GM18867 (cell line): Measurements from ENCODE around the gene TNFRSF18.
"Not testable (repeated sequence)": the region's sequence is repeated elsewhere in the genome, so short reads cannot be mapped to it uniquely, and the experiment has no call there.

Experiments used
- ATAC-seq: cut with Tn5 transposase; IDR thresholded peaks from one replicate; pipeline ENCODE4 v1.9.1; 2021; ENCODE audit warnings: mild to moderate bottlenecking, moderate library complexity; ENCODE audit not compliant: unreplicated experiment

TNFRSF18 gene

GRCh38 chr1:1179983-1180861 lies 26.2 kb downstream of the TNFRSF18 start:
- no peak for ATAC-seq

- ATAC-seq: no peak
Observed at GRCh38 chr1:1179346-1179982, 26.9 kb downstream of the TNFRSF18 start.

- ATAC-seq: no peak
Observed at GRCh38 chr1:1178794-1179331, 27.5 kb downstream of the TNFRSF18 start.

DNA sequence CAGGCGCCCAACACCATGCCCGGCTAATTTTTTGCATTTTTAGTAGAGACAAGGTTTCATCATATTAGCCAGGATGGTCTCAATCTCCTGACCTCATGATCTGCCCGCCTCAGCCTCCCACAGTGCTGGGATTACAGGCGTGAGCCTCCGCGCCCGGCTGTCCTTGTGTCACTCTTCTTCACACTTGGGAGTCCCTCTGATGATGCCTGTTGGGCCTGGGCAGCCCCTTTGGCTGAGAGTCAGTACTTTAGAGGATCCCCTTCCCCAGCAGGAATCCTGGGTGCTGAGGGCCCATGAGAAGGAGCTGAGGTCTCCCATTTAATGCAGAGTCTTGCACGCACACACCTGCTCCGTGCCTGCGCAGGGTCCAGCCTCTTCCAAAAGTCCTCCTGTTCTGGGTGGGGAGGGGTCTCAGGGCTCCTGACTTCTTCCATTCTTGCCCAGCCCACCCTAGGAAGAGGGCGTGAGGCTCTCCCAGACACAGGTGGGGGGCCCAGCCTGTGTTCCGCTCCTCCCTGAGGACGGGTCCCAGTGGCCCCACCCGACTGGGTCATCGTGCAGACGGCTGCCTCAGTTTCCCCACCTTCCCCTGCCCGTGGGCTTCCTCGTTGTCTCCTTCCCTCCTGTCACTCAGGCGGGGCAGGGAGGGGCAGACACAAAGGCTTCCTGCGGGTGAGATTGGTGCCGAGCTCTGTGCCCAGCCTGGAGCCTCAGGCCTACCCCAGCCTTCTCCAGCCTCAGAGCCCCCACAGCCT lies 28.8 kb downstream of the TNFRSF18 start:
- ATAC-seq: no peak

- ATAC-seq: no peak
Observed at GRCh38 chr1:1176931-1177330, 29.5 kb downstream of the TNFRSF18 start.

DNA sequence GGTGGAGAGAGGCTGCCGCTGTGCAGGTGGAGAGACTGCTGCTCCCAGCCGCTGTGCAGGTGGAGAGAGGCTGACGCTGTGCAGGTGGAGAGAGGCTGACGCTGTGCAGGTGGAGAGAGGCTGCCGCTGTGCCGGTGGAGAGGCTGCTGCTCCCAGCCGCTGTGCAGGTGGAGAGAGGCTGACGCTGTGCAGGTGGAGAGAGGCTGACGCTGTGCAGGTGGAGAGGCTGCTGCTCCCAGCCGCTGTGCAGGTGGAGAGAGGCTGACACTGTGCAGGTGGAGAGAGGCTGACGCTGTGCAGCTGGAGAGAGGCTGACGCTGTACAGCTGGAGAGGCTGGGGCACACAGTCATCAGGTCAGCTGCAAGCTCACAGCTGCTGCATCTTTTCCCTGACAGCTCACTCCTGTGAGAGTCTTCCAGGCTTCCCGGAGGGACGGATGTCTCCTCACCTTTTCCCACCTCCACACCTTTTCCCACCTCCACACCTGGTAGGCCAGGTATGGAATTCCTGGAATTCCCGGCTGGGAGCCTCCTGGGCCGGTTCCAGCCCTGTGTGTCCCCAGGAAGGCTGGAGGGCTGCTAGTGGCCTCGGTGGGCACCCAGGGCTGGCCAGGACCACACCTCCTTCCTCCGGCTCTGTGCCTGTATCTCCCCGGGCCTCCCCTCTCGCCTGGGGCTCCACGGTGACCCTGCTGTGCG lies 30.2 kb downstream of the TNFRSF18 start:
- ATAC-seq: not testable (repeated sequence)

- no peak for ATAC-seq
Observed at GRCh38 chr1:1175221-1176062, 30.9 kb downstream of the TNFRSF18 start.

- no peak for ATAC-seq
Observed at GRCh38 chr1:1173793-1174415, 32.5 kb downstream of the TNFRSF18 start, which contains the start of gene TTLL10. TTLL10 (plus strand) TSS chr1:1173880; CDS start chr1:1179216, 5,336 bp downstream.

DNA sequence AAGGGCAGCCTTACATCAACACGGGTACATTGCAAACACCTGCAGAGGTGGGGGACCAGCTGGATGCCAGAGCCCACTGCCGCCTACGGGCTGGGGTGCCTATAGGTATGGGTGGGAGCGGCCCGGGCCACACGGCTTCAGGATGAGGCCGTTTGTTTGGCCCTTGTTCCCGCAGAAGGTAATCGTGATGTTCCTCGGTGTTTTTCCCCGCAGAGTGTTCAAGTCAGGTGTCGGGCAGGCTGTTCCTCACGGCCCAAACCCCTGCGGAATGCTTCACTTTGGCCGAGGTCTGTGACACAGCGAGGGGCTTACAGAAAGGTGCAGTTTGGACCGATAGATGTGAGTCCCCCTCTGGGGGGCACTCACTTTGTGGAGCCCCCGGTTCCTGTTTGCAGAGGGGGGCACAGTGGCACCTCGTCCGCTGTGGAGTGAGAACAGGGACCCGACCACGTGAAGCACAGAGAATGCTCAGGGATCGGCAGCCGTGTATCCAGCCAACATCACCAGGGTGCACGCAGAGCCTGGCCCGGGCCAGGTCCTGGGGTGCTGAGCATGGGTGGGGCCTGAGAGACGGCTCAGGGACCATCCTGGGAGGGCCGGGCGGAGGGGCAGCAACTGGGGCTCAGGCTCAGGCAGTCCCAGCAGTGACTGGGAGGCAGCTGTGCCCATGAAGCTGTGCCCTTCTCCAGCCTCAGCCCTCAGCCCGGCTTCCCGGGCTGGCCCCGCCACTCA lies 33.2 kb downstream of the TNFRSF18 start:
- no peak for ATAC-seq

DNA sequence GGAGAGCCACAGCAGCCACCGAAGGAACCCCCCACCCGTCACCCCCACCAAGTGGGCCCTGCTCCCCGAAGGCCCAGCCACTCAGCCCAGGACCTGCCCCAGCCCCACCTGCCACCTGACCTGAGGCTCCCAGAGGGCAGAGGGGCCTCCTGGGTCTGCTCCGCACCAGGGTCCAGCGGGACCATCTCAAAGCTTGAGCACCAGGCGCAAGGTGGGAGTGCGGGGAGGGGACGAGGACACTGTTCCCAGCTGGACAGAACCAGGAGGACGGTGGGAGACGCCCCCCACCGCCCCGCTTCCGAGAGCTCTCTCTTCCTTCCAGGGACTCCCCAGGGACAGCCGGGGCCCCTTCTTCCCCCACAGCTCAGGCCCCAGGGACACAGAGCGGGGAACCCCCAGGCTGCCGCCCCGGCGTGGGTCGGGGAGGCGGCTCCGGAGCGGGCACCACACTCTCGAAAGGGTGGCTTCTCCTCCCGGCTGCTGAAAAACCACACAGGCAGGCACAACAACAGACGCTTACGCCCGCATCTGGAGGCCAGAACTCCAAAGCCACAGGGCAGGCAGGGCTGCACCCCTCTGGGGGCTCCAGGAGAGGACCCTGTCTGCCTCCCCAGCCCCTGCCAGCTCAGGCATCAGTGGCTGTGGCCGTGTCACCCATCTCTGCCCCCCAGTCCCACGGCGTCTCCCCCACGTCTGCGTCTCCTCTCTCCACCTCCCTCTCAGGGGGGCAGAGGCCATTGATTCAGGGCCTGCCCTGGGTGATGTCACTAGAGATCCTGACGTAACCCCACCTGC lies 34.6 kb downstream of the TNFRSF18 start:
- no peak for ATAC-seq

DNA sequence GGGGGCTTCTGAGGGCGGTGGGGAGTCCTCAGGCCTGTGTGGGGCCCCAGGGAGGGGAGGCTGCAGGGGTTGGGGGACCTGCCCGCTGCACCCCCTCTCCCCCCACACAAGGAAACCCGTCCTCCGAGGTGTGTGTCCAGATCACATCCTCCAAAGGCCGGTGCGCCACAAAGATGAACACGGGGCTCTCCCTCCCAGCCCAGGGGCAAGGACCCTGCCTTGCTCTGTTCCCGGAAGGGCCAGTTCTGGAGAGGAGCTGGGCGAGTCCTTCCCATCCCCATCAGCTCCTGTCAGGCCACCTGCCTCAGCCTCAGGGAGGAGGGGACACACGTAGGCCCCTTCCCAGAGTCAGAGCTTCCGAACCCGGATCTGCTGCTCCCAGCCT lies 35.2 kb downstream of the TNFRSF18 start:
- no peak for ATAC-seq

GRCh38 chr1:1170215-1171091 lies 35.9 kb downstream of the TNFRSF18 start:
- no peak for ATAC-seq

GRCh38 chr1:1169429-1170214 lies 36.8 kb downstream of the TNFRSF18 start:
- no peak for ATAC-seq

GRCh38 chr1:1168451-1169411 lies 37.7 kb downstream of the TNFRSF18 start:
- ATAC-seq: no peak
